Stimulated activated CD8-positive, alpha-beta memory T cell treated with anti-CD3 and anti-CD28 coated beads, Interleukin-7, amount 100 ng/mL, for 1 hour (primary cell): Measurements from ENCODE around the gene TCFL5.

Experiments used
- DNase-seq, 2 donors: peaks; one replicate each; pipeline ENCODE4 v3.0.0-alpha.2; 2020; ENCODE audit warnings: low read depth in 2 of 2

TCFL5 gene

GRCh38 chr20:62812907-62813200 lies 48.8 kb downstream of the TCFL5 start:
- DNase-seq: no peak

GRCh38 chr20:62812181-62812906 lies 49.3 kb downstream of the TCFL5 start:
- DNase-seq: no peak

- DNase-seq: no peak
Measured at GRCh38 chr20:62811720-62812119, 49.9 kb downstream of the TCFL5 start.

GRCh38 chr20:62811320-62811719 lies 50.3 kb downstream of the TCFL5 start:
- DNase-seq: no peak

GRCh38 chr20:62809530-62810428 lies 51.8 kb downstream of the TCFL5 start:
- no peak for DNase-seq

GRCh38 chr20:62808211-62808865 lies 53.3 kb downstream of the TCFL5 start:
- peak; percentile 50 to 61 for DNase-seq

- DNase-seq: no peak
Measured at GRCh38 chr20:62807444-62808210, 54.0 kb downstream of the TCFL5 start.

GRCh38 chr20:62806383-62807050 lies 55.1 kb downstream of the TCFL5 start:
- DNase-seq: no peak

GRCh38 chr20:62805711-62806382 lies 55.8 kb downstream of the TCFL5 start:
- DNase-seq: no peak

- DNase-seq: no peak
Measured at GRCh38 chr20:62805155-62805710, 56.4 kb downstream of the TCFL5 start.

- peak; percentile 47 to 49 for DNase-seq
Measured at GRCh38 chr20:62804627-62805154, 56.9 kb downstream of the TCFL5 start, which contains the start of gene OGFR. Gene OGFR, plus strand, starts transcription at chr20:62804835. Its CDS starts 25 bp downstream, at chr20:62804860.

GRCh38 chr20:62804021-62804626 lies 57.5 kb downstream of the TCFL5 start:
- DNase-seq: no peak

GRCh38 chr20:62802026-62802712 lies 59.5 kb downstream of the TCFL5 start:
- no peak for DNase-seq

GRCh38 chr20:62801284-62802010 lies 60.2 kb downstream of the TCFL5 start:
- DNase-seq: no peak

GRCh38 chr20:62800314-62801259 lies 61.0 kb downstream of the TCFL5 start:
- no peak for DNase-seq

- DNase-seq: no peak
Measured at GRCh38 chr20:62799873-62800272, 61.7 kb downstream of the TCFL5 start.

- no peak for DNase-seq
Measured at GRCh38 chr20:62799459-62799858, 62.2 kb downstream of the TCFL5 start.
